HUES64 (cell line): ENCODE measurements around the gene CLCN1. TPM values are rescaled to one million over a fixed set of nuclear protein-coding genes. Genes with fewer than 3 reads are reported as not detected.
A peak's percentile ranks its signal among the peaks of the same experiment; 100 is the strongest.

ENCODE experiments used
- H3K27ac ChIP-seq: 2 replicates; pipeline ENCODE4 v1.7.0; 2013; ENCODE audit warnings: low read depth, low read length, inconsistent platforms
- H3K27me3 ChIP-seq: 2 replicates; pipeline ENCODE4 v1.6.1; 2013; ENCODE audit warnings: mild to moderate bottlenecking, low read length; ENCODE audit not compliant: insufficient read depth
- H3K36me3 ChIP-seq: 2 replicates; pipeline ENCODE4 v1.6.1; 2013; ENCODE audit warnings: mild to moderate bottlenecking, low read length; ENCODE audit not compliant: insufficient read depth
- H3K4me1 ChIP-seq: 2 replicates; pipeline ENCODE4 v1.6.1; 2013; ENCODE audit warnings: mild to moderate bottlenecking, low read length, moderate library complexity; ENCODE audit not compliant: insufficient read depth
- H3K4me3 ChIP-seq: 2 replicates; pipeline ENCODE4 v1.5.1; 2013; ENCODE audit warnings: mild to moderate bottlenecking, low read length, moderate library complexity
- H3K9ac ChIP-seq: 2 replicates; pipeline ENCODE4 v1.6.1; 2013; ENCODE audit warnings: mild to moderate bottlenecking, low read depth, low read length
- H3K9me3 ChIP-seq: 2 replicates; pipeline ENCODE4 v1.6.1; 2013; ENCODE audit warnings: low read depth, low read length; ENCODE audit not compliant: insufficient read depth
- WGBS: fragments of 150-250, 120-280 bp; methylation state at CpG from one replicate; pipeline ENCODE4 v1.1.7; 2013; ENCODE audit warnings: missing lambda C conversion rate; 5-methylcytosine and 5-hydroxymethylcytosine counted together
- polyA plus RNA-seq, 2 experiments: library from polyadenylated mRNA; stranded (reverse); fragments of 50-300 nt; gene quantifications; one replicate each; pipeline ENCODE4 v1.2.3, GENCODE V29; 2013

The CLCN1 gene
- polyA plus RNA-seq (2013, experiment 1 of 2): 0.20 TPM
- 0.13 TPM for polyA plus RNA-seq (2013, experiment 2 of 2)

- no peak within 1 kb of the TSS for H3K4me3 ChIP-seq
- H3K4me1 ChIP-seq: no peaks in the 10 kb centered on the region
- no peaks in the 10 kb centered on the region for H3K27me3 ChIP-seq
- no peak within 1 kb of the TSS for H3K27ac ChIP-seq
- no peak within 1 kb of the TSS for H3K9ac ChIP-seq
- WGBS: 84% methylated on average over 5 of the region's 5 CpGs
- no peaks in the 10 kb centered on the region for H3K9me3 ChIP-seq
- H3K36me3 ChIP-seq: no peaks in the 10 kb centered on the region
These were observed at the start of gene CLCN1 for GRCh38 chr7:143315776-143316175. TSS of gene CLCN1 (plus strand) at chr7:143316111. CDS start at chr7:143316213, 102 bp downstream.

GRCh38 chr7:143269251-143269650, 46.7 kb upstream of the CLCN1 start:
- Histone ChIP-seq H3K9me3 (no peaks in the 10 kb centered on the region), H3K4me1 (no peaks in the 10 kb centered on the region), H3K27ac (no peak overlapping the region), H3K9ac (no peak overlapping the region), H3K4me3 (no peak overlapping the region), H3K27me3 (peaks cover 2% of the 10 kb centered on the region; the same call in 1 of the 2 replicates), H3K36me3 (peaks cover 24% of the 10 kb centered on the region)
- WGBS: 95% methylated on average over 5 of the region's 5 CpGs

- Histone ChIP-seq H3K36me3 (peaks cover 24% of the 10 kb centered on the region), H3K9me3 (no peaks in the 10 kb centered on the region), H3K27me3 (no peaks in the 10 kb centered on the region), H3K27ac (no peak overlapping the region), H3K4me3 (no peak overlapping the region), H3K9ac (no peak overlapping the region), H3K4me1 (no peaks in the 10 kb centered on the region)
- WGBS: 90% methylated on average over 1 of the region's 1 CpG
These were observed 44.7 kb upstream of the CLCN1 start for GRCh38 chr7:143271240-143271639.

DNA sequence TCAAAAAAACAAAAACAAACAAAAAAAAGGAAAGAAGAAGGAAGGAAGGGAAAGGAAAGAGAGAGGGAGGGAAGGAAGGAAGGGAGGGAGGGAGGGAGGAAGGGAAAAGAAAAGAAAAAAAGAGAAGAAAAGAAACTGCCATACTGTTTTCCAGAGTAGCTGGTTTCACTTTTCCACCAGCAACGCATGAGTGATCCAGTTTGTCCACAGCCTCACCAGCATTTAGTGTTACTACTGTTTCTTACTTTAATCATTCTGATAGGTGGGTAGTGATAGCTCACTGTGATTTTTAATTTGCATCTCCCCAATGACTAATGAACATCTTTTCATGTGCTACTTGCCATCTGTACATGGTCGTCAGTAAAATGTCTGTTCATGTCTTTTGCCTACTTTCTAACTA, 43.0 kb upstream of the CLCN1 start:
- H3K4me1 ChIP-seq: no peaks in the 10 kb centered on the region
- 89% methylated on average over 2 of the region's 2 CpGs for WGBS
- H3K36me3 ChIP-seq: peaks cover 14% of the 10 kb centered on the region

DNA sequence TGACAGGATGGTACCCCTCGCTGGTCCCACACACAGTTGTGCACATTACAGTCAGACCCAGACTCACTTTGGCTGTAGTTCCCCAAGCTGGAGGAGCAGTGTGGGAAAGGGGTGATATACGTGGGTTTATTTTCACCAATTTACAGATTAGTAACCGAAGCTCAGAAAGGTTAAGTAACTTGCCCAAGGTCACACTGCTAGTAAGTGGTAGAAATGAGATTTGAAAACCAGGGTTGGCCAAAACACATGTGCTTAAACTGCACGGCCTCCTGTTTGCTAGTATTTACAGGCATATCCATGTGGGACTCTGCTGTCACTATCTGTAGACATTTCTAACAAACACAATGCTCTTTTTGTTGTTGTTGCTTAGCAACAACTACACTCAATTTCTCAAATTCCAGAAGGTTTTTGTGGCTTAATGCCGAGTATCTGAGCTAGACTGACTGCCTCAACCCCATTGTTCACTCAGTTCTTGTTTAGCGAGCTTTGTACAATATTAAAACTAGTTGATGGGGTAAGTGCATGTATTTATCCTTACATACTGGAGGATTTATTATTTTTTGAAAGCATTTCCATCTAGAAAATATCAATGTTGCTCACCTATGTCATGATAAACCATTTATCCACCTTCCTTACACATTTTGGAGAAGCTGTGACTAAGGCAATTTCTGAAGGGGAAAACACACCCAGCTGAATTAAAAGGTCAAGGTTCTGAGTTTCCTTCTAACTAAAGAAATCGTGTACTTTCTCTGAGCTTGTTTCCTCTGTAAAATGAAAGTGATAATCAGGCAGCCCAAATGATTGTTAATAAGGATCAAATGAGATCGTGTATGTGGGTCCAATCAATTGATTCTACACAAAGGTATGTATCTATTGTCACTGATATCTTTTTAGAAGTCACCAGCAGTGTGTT, 36.5 kb upstream of the CLCN1 start:
- 85% methylated on average over 7 of the region's 8 CpGs for WGBS
- H3K9ac ChIP-seq: no peak overlapping the region
- H3K4me1 ChIP-seq: peaks cover 16% of the 10 kb centered on the region
- no peaks in the 10 kb centered on the region; the same call in 1 of the 2 replicates for H3K27me3 ChIP-seq
- no peaks in the 10 kb centered on the region for H3K9me3 ChIP-seq
- no peak overlapping the region for H3K27ac ChIP-seq
- H3K36me3 ChIP-seq: no peaks in the 10 kb centered on the region
- H3K4me3 ChIP-seq: no peak overlapping the region

More for the DNA sequence above, 43.0 kb upstream of the CLCN1 start:
- Histone ChIP-seq H3K9ac (no peak overlapping the region), H3K9me3 (no peaks in the 10 kb centered on the region), H3K27me3 (no peaks in the 10 kb centered on the region), H3K4me3 (no peak overlapping the region), H3K27ac (no peak overlapping the region)

DNA sequence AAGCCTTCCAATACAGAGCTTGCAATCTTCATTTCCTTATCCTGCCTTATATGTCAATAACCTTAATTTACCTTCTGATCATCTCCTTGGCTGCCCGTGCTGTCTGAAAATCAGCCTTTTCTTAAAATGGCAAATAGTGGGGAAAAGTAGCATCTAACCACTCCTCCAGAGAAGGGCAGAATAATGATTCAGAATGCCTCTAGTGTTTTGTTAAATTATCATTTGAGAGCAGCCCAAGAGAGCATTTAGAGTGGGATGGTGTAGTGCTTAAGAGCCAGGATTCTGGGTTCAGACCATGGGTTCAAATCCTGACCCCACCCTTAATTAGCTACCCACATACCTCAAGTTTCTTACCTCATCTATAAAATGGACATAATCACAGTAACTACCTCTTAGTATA, 35.8 kb upstream of the CLCN1 start:
- Histone ChIP-seq H3K9me3 (no peaks in the 10 kb centered on the region), H3K27me3 (no peaks in the 10 kb centered on the region; the same call in 1 of the 2 replicates), H3K9ac (no peak overlapping the region), H3K27ac (no peak overlapping the region), H3K4me1 (peaks cover 21% of the 10 kb centered on the region), H3K36me3 (no peaks in the 10 kb centered on the region), H3K4me3 (no peak overlapping the region)
- 100% methylated on average over 1 of the region's 1 CpG for WGBS

- Histone ChIP-seq H3K27me3 (no peaks in the 10 kb centered on the region; the same call in 1 of the 2 replicates), H3K4me3 (no peak overlapping the region), H3K27ac (no peak overlapping the region), H3K9me3 (no peaks in the 10 kb centered on the region), H3K4me1 (peaks cover 24% of the 10 kb centered on the region), H3K36me3 (no peaks in the 10 kb centered on the region), H3K9ac (no peak overlapping the region)
- WGBS: 87% methylated on average over 2 of the region's 2 CpGs
These were observed 35.3 kb upstream of the CLCN1 start for GRCh38 chr7:143280566-143280965.

GRCh38 chr7:143281529-143281928, 34.4 kb upstream of the CLCN1 start:
- Histone ChIP-seq H3K27ac (no peak overlapping the region), H3K36me3 (no peaks in the 10 kb centered on the region), H3K9ac (no peak overlapping the region), H3K4me3 (no peak overlapping the region), H3K4me1 (peaks cover 24% of the 10 kb centered on the region), H3K27me3 (peaks cover 8% of the 10 kb centered on the region), H3K9me3 (no peaks in the 10 kb centered on the region)
- 95% methylated on average over 2 of the region's 2 CpGs for WGBS

DNA sequence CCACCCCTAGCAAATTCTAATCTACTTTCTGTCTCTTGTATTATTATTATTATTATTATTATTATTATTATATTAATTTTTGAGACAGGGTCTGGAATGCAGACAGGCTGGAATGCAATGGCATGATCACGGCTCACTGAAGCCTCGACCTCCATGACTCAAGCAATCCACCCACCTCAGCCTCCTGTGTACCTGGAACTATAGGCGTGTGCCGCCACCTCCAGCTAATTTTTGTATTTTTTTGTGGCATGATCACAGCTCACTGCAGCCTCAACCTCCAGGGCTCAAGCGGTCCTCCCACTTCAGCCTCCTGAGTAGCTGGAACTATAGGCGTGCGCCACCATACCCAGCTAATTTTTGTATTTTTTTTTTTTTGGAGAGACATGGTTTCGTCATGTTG, 33.8 kb upstream of the CLCN1 start:
- Histone ChIP-seq H3K27ac (no peak overlapping the region), H3K4me3 (no peak overlapping the region), H3K27me3 (peaks cover 14% of the 10 kb centered on the region), H3K4me1 (peaks cover 24% of the 10 kb centered on the region), H3K36me3 (no peaks in the 10 kb centered on the region), H3K9me3 (no peaks in the 10 kb centered on the region), H3K9ac (no peak overlapping the region)
- 98% methylated on average over 8 of the region's 8 CpGs for WGBS

DNA sequence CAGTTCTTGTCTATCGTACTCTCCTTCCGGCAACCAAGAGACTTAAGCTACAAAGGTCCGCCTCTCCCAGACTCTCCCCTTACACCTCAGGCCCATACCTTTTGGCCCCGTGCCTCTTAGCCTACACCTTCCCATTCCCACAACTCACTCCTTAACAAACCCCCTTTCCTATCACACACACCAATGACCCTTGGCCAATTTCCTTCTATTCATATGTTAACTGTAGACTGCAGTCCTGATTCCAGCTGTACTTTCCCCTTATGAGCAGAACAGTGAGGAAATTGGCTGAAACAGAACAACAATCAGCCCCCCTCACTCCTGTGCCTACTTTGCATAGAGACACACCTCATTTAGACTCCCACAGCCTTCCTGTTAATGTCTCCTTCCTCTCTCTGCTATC, 32.5 kb upstream of the CLCN1 start:
- Histone ChIP-seq H3K36me3 (no peaks in the 10 kb centered on the region), H3K27ac (no peak overlapping the region), H3K4me3 (no peak overlapping the region), H3K9ac (no peak overlapping the region), H3K9me3 (peaks cover 6% of the 10 kb centered on the region; the same call in 1 of the 2 replicates), H3K27me3 (peaks cover 22% of the 10 kb centered on the region), H3K4me1 (peaks cover 24% of the 10 kb centered on the region)
- 52% methylated on average over 4 of the region's 4 CpGs for WGBS

- Histone ChIP-seq H3K9ac (no peak within 1 kb of the TSS), H3K27ac (no peak within 1 kb of the TSS), H3K36me3 (no peaks in the 10 kb centered on the region), H3K4me3 (peak within 1 kb of the TSS; percentile 43), H3K9me3 (peaks cover 6% of the 10 kb centered on the region; the same call in 1 of the 2 replicates), H3K27me3 (peaks cover 22% of the 10 kb centered on the region), H3K4me1 (peaks cover 30% of the 10 kb centered on the region)
- 63% methylated on average over 17 of the region's 19 CpGs for WGBS
These were observed 31.1 kb upstream of the CLCN1 start, which contains the start of gene TMEM139 for GRCh38 chr7:143284591-143285469. TSS of gene TMEM139 (plus strand) at chr7:143284958. CDS start at chr7:143285958, 1,000 bp downstream.
